Inflammatory macrophage (primary cell): ENCODE measurements around the gene SGMS1.

ENCODE experiments used
- DNase-seq, 2 donors: peaks; one replicate each; pipeline ENCODE4 v3.0.0-alpha.2; 2020 to 2022

SGMS1 gene

DNA sequence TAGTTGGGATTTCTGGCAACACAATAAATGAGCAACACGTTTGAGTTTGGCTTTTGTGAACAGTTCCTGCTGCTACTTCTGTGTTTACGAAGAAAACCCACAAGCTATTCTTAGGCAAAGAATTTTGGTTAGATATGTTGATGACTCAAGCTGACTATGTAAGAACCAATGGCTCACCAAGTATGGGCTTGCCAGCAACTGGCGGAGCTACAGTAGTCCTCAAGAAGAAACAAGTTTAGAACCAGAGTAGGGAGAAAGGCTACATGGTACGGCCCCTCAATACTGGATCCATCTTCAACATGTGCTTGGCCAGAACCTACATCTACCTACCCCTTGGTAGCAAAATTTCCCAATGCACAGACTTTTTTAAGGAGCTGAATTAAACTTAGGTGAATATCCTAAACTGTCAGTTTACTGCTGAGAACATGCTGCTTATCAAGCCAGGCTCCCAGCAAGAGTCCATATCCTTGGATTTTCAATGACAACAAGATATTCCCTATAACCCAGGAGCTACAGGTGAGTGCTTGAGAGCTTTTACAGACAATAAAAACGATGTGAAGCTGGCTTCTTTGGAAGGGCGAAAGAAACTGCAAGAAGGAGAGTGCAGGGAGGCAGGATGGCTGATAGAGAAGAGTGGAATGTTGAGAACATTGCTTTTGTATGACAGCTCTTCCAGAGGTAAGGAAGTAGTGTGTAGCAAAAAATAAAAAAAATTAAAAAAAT is 298.1 kb downstream of the SGMS1 start:
- peak; percentile 77 to 85 for DNase-seq

DNA sequence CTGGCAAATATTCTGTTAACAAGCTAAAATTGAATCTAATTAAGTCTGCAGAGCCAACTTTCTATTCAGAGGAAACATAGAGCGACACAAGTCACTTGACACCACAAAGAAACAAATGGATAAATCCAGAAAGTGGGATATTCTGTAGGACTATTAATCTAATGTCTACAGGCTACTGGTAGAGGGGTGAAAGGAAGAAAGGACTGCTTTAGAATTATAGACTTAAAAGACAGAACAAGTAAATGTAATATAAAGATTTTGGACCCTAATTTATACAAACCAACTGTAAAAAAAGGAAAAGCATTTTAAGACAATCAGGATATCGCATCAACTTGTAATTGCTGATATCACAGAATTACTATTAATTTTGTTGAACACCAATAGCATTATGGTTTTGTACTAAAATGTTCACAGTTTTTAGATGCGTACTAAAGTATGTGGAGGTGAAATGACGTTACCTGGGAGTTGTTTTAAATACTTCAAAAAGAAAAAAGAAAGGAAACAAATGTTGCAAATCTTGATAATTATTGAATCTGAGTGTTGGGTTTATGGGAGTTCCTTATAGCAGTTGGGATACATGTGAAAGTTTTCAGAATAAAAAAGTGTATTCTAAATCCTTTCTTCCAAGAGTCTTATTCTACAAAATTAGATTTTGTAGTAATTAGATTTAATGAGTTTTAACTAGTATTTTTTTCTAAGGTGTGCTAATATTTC is 298.9 kb downstream of the SGMS1 start:
- DNase-seq = no peak

DNA sequence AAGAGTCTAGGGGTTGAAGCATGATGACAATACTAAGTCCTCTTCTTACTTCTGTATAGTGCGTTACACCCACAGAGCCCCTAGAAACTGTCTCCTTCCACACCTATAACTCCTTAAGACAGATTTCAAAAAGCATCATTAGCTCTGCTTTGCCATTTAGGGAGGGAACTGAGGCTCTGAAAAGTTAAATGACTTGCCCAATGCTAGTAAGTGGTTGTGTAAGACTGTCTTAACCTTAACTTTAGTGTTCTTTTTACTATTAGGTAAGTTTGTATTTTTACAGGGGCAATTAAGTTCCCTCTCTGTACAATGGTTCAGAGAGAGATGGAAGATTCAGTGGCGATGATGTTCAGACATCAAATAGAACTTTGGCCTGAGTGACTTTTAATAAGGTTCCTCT is 299.7 kb downstream of the SGMS1 start:
- DNase-seq = no peak

DNA sequence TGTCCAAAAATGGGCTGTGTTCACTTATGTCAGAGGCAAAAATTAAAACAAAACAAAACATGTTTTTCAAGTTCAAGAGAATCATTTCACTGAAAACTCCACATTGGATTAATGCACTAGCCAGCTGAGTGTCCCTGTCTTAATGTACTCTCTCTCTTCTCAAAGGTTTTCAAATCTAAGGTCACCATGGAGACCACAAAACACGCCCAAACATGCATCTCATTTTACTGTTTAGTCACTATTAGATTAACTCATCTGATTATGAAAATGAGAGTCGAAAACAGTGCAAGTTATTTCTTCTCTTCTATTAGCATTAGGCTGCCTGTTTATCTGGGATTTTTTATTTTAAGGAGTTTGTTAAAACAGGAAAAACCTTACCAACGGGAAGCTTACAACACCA is 301.7 kb downstream of the SGMS1 start:
- peak; percentile 13 to 45 for DNase-seq

DNA sequence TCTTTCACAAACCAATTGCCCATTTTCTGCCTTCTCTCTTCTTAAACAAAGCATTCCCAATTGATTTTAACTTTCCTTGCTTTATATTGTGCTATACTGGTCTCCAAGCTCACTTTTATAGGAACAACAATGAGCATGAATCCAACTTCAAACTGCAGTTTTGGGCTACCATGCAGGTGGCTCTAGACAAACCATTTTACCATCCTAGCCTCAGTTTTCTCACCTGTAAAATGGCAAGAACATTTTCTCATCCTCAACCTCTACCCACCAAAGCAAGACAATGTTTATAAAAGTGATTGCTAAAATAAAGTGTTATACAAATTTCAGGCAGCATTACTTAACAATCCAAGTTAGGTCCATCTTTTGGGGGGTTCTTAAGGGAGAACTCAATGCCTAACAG is 305.6 kb downstream of the SGMS1 start:
- DNase-seq = no peak

DNA sequence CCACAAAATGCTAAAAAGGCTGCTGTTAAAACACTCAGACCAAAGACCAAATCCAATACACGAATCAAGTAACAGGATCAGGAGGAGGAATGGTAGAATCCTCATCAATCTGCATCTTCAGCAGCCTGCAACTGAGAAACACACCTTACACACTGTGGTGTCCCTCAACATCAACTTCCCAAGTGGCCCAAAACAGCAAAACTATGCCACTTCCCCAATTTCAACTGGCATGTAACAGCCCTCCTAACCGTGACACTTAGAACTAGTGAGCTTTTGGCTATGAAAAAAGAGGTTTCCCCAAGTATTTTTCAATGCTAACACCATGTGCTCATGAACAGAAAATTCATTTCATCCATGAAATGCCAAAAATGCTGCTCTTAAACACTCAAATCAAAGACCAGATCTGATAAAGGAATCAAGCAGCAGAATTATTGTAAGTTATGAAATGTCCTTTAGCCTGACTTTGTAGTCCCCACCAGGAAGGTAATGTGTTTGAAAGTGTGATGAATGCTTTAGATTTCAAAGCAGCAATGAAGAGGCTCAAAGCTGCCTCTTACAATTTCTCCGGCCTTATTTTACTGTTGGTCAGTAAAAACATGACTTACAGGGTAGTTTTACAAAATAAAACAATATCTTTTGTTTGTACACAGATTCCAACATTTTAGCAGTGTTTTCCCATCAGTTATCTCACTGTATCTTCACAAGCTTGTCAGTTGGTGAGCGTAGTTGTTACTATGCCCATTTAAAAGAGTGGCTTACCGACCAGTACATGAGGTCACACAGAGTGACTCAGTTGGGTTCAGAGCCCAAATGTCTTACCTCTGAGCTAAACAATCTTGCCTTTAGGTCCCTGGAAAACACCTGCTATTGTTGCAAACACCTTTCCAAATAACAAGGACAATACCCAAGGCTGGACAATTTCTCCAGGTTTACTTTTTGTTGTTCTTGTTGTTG is 306.8 kb downstream of the SGMS1 start:
- peak in 1 of 2 donors; percentile 24 for DNase-seq

DNA sequence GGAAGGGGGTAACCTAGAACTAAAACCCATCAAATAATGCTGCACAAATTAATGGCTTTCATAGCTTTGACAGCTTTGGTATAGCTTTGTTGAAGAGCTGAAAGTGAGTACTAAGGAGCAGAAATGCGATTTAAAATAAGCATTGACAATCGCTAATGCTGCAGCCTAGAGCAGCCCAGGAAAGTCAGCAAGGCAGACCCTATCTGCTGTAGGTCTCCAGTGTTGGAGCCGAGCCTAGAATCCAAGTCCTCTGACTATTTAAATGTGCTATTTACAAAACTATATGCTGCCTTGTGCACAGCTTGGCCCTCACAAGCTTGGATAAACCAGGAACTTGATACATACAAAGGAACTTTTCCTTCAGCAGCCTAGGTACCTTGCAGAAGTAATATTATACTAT is 307.6 kb downstream of the SGMS1 start:
- no peak for DNase-seq

DNA sequence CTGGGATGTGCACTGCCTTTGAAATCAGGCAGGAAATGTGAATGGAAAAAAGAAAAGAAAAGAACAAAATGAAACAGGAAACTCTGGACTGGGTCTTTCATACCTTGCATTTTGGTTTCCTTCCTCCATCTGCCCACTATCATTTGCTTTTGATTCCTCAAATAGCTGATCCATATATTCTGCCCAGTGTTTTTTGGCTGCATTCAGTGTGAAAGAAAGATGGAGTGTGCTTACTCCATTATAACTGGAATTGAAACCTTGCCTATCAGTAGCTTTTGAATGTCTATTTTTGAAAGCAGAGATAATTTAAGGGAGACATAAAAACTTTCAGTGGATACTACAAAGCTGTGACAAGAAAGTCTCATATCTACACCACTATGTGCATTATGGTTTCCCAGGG is 308.3 kb downstream of the SGMS1 start:
- no peak for DNase-seq

DNA sequence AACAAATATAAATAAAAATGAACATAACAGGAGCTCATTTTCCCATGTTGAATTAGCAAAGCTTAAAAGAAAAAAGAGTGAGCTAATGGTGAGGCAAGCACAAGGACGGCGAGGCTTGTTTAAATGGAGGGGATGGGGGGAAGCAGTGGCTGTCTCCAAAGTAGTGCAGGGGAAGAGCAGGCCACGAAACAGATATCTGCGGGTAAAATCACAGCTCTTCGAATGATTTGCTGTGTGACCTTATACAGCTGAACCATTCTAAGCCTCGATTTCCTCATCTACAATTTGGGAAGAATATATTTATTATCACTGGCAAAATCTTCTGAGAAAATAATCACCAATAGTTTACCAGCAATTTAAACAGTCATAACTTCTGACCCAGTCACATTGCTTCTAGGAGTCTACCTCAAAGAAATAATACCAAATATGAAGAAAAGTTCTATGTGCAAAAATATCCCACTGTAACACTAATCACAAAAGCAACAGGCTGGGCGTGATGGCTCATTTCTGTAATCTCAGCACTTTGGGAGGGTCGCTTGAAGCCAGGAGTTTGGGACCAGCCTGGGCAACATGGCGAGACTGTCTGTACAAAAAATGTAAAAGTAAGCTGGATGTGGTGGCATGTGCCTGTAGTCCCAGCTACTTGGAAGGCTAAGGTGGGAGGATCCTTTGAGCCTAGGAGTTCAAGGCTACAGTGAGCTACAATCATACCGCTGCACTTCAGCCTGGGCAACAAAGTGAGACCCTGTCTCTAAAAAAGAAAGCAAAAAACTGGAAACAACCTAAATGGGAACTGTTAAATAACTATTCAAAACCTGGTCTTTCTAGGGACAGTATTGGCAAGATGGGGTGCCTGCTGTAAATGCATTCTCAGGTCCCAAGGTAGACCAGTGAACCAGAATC is 309.3 kb downstream of the SGMS1 start:
- no peak for DNase-seq

DNA sequence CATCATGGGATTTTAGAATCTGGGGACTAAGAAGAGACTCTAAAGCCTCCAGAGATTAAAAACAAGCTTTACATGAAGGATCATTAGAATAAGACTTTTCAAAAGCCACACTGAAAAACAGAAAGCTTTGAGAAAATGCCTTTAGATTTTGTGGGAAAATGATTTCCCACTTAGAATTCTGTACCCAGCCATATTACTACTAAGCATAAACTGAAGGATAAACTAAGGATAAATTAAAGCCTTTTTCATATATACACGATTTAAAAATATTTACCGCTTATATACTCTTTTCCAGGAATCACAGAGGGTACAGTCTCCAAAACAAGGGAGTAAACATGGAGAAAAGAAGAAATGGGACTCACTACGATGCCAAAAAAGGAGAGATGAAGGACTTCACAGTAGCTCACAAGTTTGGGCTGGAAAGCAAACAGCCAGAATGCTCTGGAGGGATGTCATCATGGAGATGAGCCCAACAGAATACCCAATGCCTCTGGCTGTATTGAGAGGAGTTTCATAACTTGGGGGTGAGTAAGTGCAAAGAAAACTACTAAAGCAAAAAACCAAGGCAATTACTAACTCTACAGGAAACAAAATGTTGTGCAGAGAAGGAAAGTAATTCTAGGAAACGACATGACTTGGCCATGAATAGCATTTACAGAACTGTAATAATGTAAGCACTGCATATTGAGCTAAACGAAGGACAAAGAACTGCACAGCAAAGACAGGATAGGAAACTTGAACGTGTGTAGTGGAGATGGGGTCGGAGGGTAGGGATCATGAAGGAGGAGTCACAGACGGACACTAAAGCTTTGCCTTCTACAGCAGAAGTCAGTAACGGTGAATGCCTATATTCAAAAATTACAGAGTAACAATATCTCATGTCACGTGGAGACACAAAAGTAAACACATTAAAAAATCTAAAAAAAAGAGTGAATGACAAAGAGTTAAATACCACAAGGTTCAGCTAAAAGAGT is 311.0 kb downstream of the SGMS1 start:
- DNase-seq = no peak

DNA sequence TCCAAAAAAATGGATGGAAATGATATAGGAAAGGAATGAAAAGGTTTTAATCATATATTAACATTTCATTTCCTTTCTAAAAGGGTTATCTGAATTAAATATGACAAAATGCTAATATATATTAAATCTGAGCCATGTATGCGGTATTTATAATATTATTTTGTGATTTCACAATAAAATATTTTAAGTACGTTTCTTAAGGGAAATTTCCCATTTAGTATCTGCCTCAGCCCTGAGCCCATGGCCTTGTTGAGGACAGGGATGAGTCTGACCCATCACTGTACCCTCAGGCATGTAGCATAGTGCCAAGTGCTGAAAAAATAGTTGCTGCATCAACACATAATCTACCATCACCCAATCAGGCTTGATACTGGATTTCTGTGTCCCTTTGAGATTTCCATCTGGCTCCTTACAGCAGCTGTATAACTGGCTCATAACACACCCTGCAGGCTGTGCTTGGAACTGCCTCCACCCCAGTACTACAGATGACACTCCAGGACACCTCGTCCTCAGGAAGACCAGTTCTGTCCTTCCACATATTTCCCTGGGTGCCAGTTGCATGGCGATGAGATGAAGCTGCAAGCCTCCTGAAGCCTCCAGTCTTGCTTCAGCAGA is 313.1 kb downstream of the SGMS1 start:
- peak; percentile 40 to 46 for DNase-seq

DNA sequence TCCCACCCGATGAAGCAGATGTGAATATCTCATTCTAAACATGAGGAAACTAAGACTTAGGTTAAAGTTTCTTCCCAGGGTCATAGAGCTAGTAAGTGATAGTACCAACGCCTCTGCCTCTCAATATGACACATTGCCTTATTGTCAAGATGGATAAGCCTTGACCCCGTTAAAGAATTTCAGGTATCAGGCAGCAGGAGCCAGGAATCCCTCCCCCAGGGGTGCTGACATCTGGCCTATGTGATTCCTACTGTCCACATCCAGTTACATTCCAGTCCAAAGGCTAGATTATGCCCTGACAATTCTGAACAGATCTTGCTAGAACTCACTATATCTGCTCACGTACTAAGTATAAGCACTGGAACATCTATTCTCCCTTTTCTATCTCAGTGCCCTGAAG is 314.4 kb downstream of the SGMS1 start:
- DNase-seq = no peak

DNA sequence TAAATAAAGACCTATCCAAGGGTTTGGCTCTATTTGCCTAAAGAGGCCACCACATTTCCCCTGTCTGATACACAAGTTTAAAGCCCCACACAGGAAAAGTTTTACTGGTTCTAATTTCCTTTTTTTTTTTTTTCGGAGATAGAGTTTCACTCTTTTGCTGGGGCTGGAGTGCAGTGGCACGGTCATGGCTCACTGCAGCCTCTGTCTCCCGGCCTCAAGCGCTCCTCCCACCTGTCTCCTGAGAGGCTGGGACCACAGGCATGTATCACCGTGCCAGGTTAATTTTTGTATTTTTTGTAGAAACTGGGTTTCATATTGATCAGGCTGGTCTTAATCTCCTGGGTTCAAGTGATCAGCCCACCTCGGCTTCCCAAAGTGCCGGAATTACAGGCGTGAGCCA is 319.1 kb downstream of the SGMS1 start:
- DNase-seq = no peak

DNA sequence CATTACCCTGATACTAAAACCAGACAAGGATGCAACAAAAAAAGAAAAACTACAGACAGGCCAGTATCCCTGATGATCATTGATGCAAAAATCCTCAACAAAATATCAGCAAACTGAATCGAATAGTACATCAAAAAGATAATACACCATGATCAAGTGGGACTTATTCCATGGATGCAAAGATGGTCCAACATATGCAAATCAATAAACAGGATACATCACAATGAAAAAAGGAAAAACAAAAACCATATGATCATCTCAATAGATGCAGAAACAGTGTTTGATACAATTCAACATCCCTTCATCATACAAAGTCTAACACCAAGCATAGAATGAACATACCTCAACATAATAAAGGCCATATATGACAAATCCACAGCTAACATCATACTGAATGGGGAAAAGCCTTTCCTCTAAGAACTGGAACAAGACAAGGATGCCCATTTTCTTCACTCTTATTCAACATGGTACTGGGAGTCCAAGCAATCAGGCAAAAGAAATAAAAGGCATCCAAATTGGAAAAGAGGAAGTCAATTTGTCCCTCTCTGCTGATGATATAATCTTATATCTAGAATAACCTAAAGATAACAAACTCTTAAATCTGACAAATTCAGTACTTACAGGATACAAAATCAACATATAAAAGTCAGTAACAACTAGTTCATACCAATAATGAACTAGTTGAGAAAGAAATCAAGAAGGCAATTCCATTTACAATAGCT is 323.6 kb downstream of the SGMS1 start:
- DNase-seq = no peak

DNA sequence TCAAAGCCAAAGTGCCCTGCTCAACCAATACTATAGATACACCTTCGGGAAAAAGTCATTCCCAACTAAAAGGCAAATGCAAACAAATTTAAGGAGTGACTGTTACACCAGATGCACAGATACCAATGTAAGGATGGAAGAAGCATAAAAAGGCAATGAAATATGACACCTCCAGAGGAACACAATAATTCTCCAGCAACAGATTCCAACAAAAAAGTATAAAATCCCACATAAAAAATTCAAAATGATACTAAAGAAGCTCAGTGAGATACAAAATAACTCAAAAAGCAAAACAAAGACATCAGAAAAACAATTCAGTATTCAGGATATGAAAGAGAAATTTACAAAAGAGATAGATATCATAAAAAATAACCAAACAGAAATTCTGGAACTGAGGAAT is 328.4 kb downstream of the SGMS1 start:
- DNase-seq = no peak

DNA sequence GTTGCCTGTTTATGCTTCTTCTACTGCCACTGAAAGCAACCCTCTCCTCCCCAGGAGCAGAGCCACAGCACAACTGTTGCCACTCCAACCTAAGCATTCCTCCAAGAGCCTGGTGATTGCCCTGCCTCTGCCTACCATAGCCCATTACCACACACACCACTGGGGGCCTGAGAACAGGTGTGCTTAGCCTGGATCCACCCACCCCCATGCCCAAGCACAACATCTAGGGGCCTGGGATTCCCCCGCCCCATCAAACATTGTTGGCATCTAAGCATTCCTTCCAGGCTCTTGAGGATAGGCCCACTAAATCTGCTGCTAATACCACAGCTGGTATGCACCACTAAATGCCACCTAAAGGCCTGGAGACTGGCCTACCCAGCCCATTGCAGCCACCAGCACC is 329.2 kb downstream of the SGMS1 start:
- DNase-seq = no peak

DNA sequence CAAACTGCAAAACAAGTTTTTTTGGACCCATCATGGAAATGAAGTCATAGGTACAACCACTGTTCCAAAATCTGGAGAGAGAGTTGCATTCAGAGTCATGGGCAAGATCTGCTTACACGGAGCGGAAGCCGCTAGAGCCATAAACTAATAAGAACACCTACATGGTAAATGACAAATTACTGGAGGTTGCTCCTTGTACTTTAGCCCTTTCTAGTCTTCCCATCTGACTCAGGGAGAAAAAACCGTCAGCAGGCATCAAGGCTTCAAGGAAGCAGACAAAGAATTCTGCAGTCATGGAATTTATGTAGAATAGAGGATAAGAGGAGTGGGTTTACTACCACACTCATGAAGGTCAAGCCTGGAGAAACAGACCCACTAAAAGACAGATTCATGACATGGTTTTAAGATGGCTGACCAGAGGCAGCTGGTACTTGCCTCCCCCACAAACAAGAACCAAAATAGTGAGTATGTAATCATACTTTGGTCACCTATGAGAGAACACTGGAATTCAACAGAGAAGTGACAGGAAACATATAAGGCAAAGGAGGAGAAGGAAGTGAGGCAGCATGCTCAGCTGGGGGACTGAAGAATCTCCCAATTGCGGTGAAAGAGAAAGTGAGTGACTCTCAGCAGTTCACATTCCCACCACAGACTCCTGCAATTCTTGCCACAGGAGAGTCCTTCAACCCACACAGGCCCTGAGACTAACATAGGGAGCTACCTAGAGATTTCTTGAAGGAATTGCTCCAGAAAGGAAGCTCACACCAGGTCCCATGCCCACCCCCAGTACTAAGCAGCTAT is 330.0 kb downstream of the SGMS1 start:
- peak; percentile 19 to 28 for DNase-seq

DNA sequence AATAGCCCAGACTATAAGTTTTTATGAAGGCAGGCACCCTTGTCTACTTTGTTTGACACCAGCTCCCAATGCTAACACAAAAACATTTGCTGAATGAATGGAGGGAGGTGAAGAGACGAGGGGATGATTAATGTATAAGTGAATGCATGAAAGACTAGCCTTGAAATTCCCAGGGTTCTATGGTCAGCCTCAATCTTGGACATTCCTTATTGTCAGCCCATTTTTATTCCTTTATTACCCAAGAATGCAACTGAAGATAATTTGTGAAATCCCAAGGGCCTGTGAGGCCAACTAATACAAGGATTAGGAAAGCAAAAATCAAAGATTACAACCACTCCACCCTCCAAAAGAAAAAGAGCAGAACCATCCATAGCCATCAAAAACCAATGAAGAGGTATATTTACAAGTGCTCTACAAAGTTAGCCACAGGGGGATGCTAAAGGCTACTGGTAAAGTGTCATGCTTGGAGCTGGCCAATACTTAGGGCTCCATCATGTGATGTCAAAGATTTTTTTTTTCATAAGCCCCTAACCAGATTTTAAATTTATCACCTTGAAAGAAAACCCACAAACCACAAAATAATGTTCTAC is 332.4 kb downstream of the SGMS1 start:
- no peak for DNase-seq

DNA sequence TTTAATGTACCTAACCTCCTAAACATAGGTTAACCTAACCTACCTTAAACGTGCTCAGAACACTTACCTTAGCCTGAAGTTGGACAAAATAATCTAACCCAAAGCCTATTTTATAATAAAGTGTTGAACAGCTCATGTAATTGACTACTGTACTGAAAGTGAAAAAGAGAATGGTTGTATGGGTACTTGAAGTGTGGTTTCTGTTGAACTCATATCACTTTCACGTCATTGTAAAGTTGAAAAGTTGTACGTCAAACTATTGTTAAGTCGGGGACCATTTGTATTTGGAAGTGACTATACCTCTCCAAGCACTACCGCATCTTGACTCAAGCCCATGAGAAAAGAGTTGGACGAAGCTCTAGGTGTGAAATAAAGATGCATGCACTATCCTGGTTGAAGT is 334.6 kb downstream of the SGMS1 start:
- DNase-seq = no peak
